ENCODE measurements around the gene GNAQ. TPM values are rescaled to one million over a fixed set of nuclear protein-coding genes. Genes with fewer than 3 reads are reported as not detected.
A peak's percentile ranks its signal among the peaks of the same experiment; 100 is the strongest.

GNAQ gene
- total RNA-seq, 1 experiment from 2014 or later = 0.51 TPM

- DNase-seq (no peak), ATAC-seq (no peak)
- CTCF ChIA-PET = no interaction called here
- Histone ChIP-seq H3K4me2 (ENCODE audit: low read length) (no peak overlapping the region), H3K27ac (ENCODE audit: low read length) (no peak overlapping the region), H3K4me1 (ENCODE audit: insufficient read depth, low read length) (peaks cover 1% of the 10 kb centered on the region), H3K79me2 (ENCODE audit: low read length) (no peaks in the 10 kb centered on the region), H3K9ac (ENCODE audit: low read length) (no peak overlapping the region), H3K4me3 (ENCODE audit: low read length) (no peak overlapping the region), H3F3A (ENCODE audit: low read length, unreplicated experiment) (no peaks in the 10 kb centered on the region), H2AFZ (ENCODE audit: low read length) (no peak overlapping the region), H3K27me3 (ENCODE audit: low read length) (no peaks in the 10 kb centered on the region), H3K9me3 (ENCODE audit: low read length) (no peaks in the 10 kb centered on the region), H3K9me2 (replicated peaks; ENCODE audit: low read length) (no peaks in the 10 kb centered on the region), H4K20me1 (ENCODE audit: low read length) (no peaks in the 10 kb centered on the region), H3K36me3 (ENCODE audit: low read depth, low read length) (no peaks in the 10 kb centered on the region)
- no peak for TF ChIP-seq EZH2 (IDR thresholded peaks at IDR 0.05; ENCODE audit: low read length, unreplicated experiment)
- no peak for TF ChIP-seq CTCF (conservative IDR thresholded peaks at IDR 0.05; ENCODE audit: low read depth, low read length)
- TF ChIP-seq EZH2phosphoT487 (IDR thresholded peaks at IDR 0.05; ENCODE audit: borderline replicate concordance, low read length) = no peak
- intact Hi-C loops (cut with micrococcal nuclease) = no loop called here
- POLR2A ChIA-PET (ENCODE audit: unreplicated experiment) = no interaction called here
- no TSS peak for BruUV-seq (replicated peaks)
Measured at GRCh38 chr9:77946296-77946695, 85.3 kb downstream of the GNAQ start.

DNA sequence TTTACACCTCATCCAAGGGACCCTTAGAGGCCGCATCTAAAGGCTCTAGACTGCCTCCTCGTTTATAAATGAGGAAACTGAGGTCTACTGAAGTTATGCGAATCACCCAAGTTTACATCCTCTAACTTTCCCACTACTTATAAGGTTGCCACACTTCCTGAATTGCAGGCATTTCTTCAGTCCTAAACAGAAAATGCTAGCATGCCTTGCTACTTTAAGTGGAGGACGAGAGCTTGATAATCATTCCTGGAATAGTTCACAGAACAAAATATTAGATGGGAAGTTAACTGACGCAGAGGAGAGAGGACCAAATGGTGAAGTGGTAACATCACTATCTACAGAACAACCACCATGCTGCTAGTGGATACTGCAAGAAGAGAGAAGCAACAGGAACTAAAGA is 85.8 kb downstream of the GNAQ start:
- no peak overlapping the region for H3K4me3 ChIP-seq (ENCODE audit: low read length)
- no peaks in the 10 kb centered on the region for H4K20me1 ChIP-seq (ENCODE audit: low read length)
- BruUV-seq (replicated peaks) = no TSS peak
- H3K36me3 ChIP-seq (ENCODE audit: low read depth, low read length) = no peaks in the 10 kb centered on the region
- H3K79me2 ChIP-seq (ENCODE audit: low read length) = no peaks in the 10 kb centered on the region
- H3K9me2 ChIP-seq (replicated peaks; ENCODE audit: low read length) = no peaks in the 10 kb centered on the region
- POLR2A ChIA-PET (ENCODE audit: unreplicated experiment) = no interaction called here
- ATAC-seq (no peak), DNase-seq (no peak)
- H3F3A ChIP-seq (ENCODE audit: low read length, unreplicated experiment) = no peaks in the 10 kb centered on the region
- no peak overlapping the region for H3K27ac ChIP-seq (ENCODE audit: low read length)
- CTCF ChIA-PET = no interaction called here
- no peak overlapping the region for H2AFZ ChIP-seq (ENCODE audit: low read length)
- H3K4me2 ChIP-seq (ENCODE audit: low read length) = no peak overlapping the region
- intact Hi-C loops (cut with micrococcal nuclease) = no loop called here
- H3K4me1 ChIP-seq (ENCODE audit: insufficient read depth, low read length) = no peaks in the 10 kb centered on the region; the same call in 1 of the 2 replicates
- H3K9ac ChIP-seq (ENCODE audit: low read length) = no peak overlapping the region
- H3K9me3 ChIP-seq (ENCODE audit: low read length) = no peaks in the 10 kb centered on the region
- H3K27me3 ChIP-seq (ENCODE audit: low read length) = no peaks in the 10 kb centered on the region
- TF ChIP-seq CTCF (conservative IDR thresholded peaks at IDR 0.05; ENCODE audit: low read depth, low read length) = no peak
- TF ChIP-seq EZH2phosphoT487 (IDR thresholded peaks at IDR 0.05; ENCODE audit: borderline replicate concordance, low read length) = no peak

- no peak overlapping the region for H3K9ac ChIP-seq (ENCODE audit: low read length)
- no peaks in the 10 kb centered on the region for H3F3A ChIP-seq (ENCODE audit: low read length, unreplicated experiment)
- no peaks in the 10 kb centered on the region for H3K79me2 ChIP-seq (ENCODE audit: low read length)
- ATAC-seq (peak; percentile 29), DNase-seq (no peak)
- no peak for TF ChIP-seq CTCF (conservative IDR thresholded peaks at IDR 0.05; ENCODE audit: low read depth, low read length)
- TF ChIP-seq EZH2 (IDR thresholded peaks at IDR 0.05; ENCODE audit: low read length, unreplicated experiment) = no peak
- no peak for TF ChIP-seq EZH2phosphoT487 (IDR thresholded peaks at IDR 0.05; ENCODE audit: borderline replicate concordance, low read length)
- H4K20me1 ChIP-seq (ENCODE audit: low read length) = no peaks in the 10 kb centered on the region
- H3K4me2 ChIP-seq (ENCODE audit: low read length) = no peak overlapping the region
- no peaks in the 10 kb centered on the region for H3K27me3 ChIP-seq (ENCODE audit: low read length)
- ChIA-PET POLR2A (ENCODE audit: unreplicated experiment) (no interaction called here), CTCF (no interaction called here)
- no peaks in the 10 kb centered on the region for H3K36me3 ChIP-seq (ENCODE audit: low read depth, low read length)
- BruUV-seq (replicated peaks) = no TSS peak
- no peaks in the 10 kb centered on the region for H3K9me3 ChIP-seq (ENCODE audit: low read length)
- no peaks in the 10 kb centered on the region; the same call in 1 of the 2 replicates for H3K4me1 ChIP-seq (ENCODE audit: insufficient read depth, low read length)
- no peak overlapping the region for H2AFZ ChIP-seq (ENCODE audit: low read length)
- H3K4me3 ChIP-seq (ENCODE audit: low read length) = no peak overlapping the region
- intact Hi-C loops (cut with micrococcal nuclease) = no loop called here
- H3K27ac ChIP-seq (ENCODE audit: low read length) = no peak overlapping the region
- H3K9me2 ChIP-seq (replicated peaks; ENCODE audit: low read length) = no peaks in the 10 kb centered on the region
Measured at GRCh38 chr9:77944556-77945243, 86.9 kb downstream of the GNAQ start.
